A549 (cell line): Measurements from ENCODE around the gene ANKRD29. TPM values are rescaled to one million over a fixed set of nuclear protein-coding genes. Genes with fewer than 3 reads are reported as not detected.

Source experiments
- ATAC-seq, 2 experiments: fragments of 200-7000 bp in 1 of 2; fragments of >200 bp in 1 of 2; cut with Nextera tagmentation in 1 of 2; cut with Tn5 transposase in 1 of 2; 3 replicates each; pipeline versions ENCODE4 v1.8.0 to v1.9.1; 2018 to 2020; ENCODE audit warnings: mild to moderate bottlenecking in 1 of 2, moderate library complexity in 1 of 2
- CTCF ChIA-PET: fragments of 300-600 bp; sonication (Branson Sonifier 250); formaldehyde crosslinking; extraction: SDS; loops from one replicate; lab custom pipeline; 2021; ENCODE audit warnings: antibody characterized with exemption, inconsistent platforms; lab: Yijun Ruan, JAX
- POLR2A ChIA-PET: fragments of 350-600 bp; formaldehyde crosslinking; extraction: SDS; loops from one replicate; lab custom pipeline; 2021; ENCODE audit warnings: antibody characterized with exemption, inconsistent platforms; lab: Yijun Ruan, JAX
- DNase-seq, 2 experiments: peaks; one replicate each; pipeline versions ENCODE4 v3.0.0 to v3.0.0-alpha.2; 2011 to 2016; ENCODE audit warnings: low read depth in 1 of 2, low spot score in 1 of 2
- FAIRE-seq: peaks from 2 replicates; lab custom pipeline; 2011; peaks lifted over from hg19 to GRCh38; lab: Jason Lieb, UNC
- H3K27ac ChIP-seq, 2 experiments: fragments of >200 bp; sonication (Bioruptor Twin); formaldehyde crosslinking; 3 replicates each; pipeline ENCODE4 v1.5.1; 2016 to 2017
- H3K4me1 ChIP-seq: fragments of >200 bp; sonication (Bioruptor Twin); formaldehyde crosslinking; 3 replicates; pipeline ENCODE4 v1.6.1; 2016
- H3K4me2 ChIP-seq: fragments of >200 bp; sonication (Bioruptor Twin); formaldehyde crosslinking; 3 replicates; pipeline ENCODE4 v1.6.1; 2016
- H3K4me3 ChIP-seq: fragments of >200 bp; sonication (Bioruptor Twin); formaldehyde crosslinking; 3 replicates; pipeline ENCODE4 v1.5.1; 2016
- H3K9me3 ChIP-seq: fragments of >200 bp; sonication (Bioruptor Twin); formaldehyde crosslinking; 3 replicates; pipeline ENCODE4 v1.6.1; 2016
- CBX2 ChIP-seq: fragments of 200-600 bp; sonication (generic); IDR thresholded peaks from 2 replicates; pipeline ENCODE4 v1.6.1; 2016; ENCODE audit warnings: low read depth, mild to moderate bottlenecking, borderline replicate concordance
- CBX8 ChIP-seq: fragments of 200-600 bp; sonication (generic); IDR thresholded peaks from 2 replicates; pipeline ENCODE4 v1.6.1; 2016
- CHD2 ChIP-seq: fragments of 150-350 bp; IDR thresholded peaks from 2 replicates; pipeline ENCODE4 v1.6.1; 2014; ENCODE audit warnings: low read length; ENCODE audit not compliant: partially characterized antibody
- EHF ChIP-seq: fragments of 250-450 bp; sonication (Bioruptor Pico); IDR thresholded peaks from 2 replicates; pipeline ENCODE4 v1.5.0; 2020; ENCODE audit warnings: mild to moderate bottlenecking
- EHMT2 ChIP-seq: fragments of 200-600 bp; sonication (generic); IDR thresholded peaks from 2 replicates; pipeline ENCODE4 v1.6.1; 2016; ENCODE audit warnings: antibody characterized with exemption, low read depth, mild to moderate bottlenecking, moderate library complexity
- EP300 ChIP-seq, 2 experiments: fragments of >200 bp; sonication (Bioruptor Twin); formaldehyde crosslinking; IDR thresholded peaks; 2 replicates in 1 of 2; 3 replicates in 1 of 2; pipeline ENCODE4 v1.6.1; 2016 to 2017
- FOSL2 ChIP-seq, 2 experiments: fragments of 450-650 bp in 1 of 2; fragments of >200 bp in 1 of 2; sonication (Bioruptor Twin) in 1 of 2; formaldehyde crosslinking; IDR thresholded peaks; 2 replicates each; pipeline versions ENCODE4 v1.5.0 to v1.6.1; 2016 to 2020; ENCODE audit warnings: mild to moderate bottlenecking in 1 of 2, moderate library complexity in 1 of 2
- GATA3 ChIP-seq: IDR thresholded peaks from 2 replicates; pipeline ENCODE4 v1.6.1; 2012; ENCODE audit warnings: borderline replicate concordance
- HEYL ChIP-seq: fragments of 250-450 bp; sonication (Bioruptor Pico); IDR thresholded peaks from 2 replicates; pipeline ENCODE4 v1.8.0; 2021; ENCODE audit warnings: mild to moderate bottlenecking, moderate library complexity
- HOXB5 ChIP-seq: fragments of 250-450 bp; sonication (Bioruptor Pico); IDR thresholded peaks from 2 replicates; pipeline ENCODE4 v1.5.0; 2020; ENCODE audit warnings: mild to moderate bottlenecking, moderate library complexity
- JUNB ChIP-seq: fragments of >200 bp; sonication (Bioruptor Twin); formaldehyde crosslinking; IDR thresholded peaks from 2 replicates; pipeline ENCODE4 v1.6.1; 2016
- MAFK ChIP-seq: fragments of 450-650 bp; IDR thresholded peaks from 2 replicates; pipeline ENCODE4 v1.6.1; 2014; ENCODE audit not compliant: partially characterized antibody
- NFE2L2 ChIP-seq: fragments of 150-350 bp; conservative IDR thresholded peaks from 2 replicates; pipeline ENCODE4 v1.6.1; 2014; ENCODE audit warnings: low read length
- NPAS2 ChIP-seq: fragments of 250-450 bp; sonication (Bioruptor Pico); IDR thresholded peaks from 2 replicates; pipeline ENCODE4 v1.8.0; 2022; ENCODE audit warnings: mild to moderate bottlenecking, moderate library complexity, borderline replicate concordance
- PHF8 ChIP-seq: fragments of 200-600 bp; sonication (generic); IDR thresholded peaks from 2 replicates; pipeline ENCODE4 v1.6.1; 2016; ENCODE audit warnings: low read depth, mild to moderate bottlenecking, antibody characterized with exemption, moderate library complexity, borderline replicate concordance
- POLR2A ChIP-seq: IDR thresholded peaks from 2 replicates; pipeline ENCODE4 v1.6.1; 2012; ENCODE audit warnings: mild to moderate bottlenecking, low read length
- RARB ChIP-seq: fragments of 250-450 bp; sonication (Bioruptor Pico); IDR thresholded peaks from 2 replicates; pipeline ENCODE4 v1.8.0; 2021; ENCODE audit warnings: mild to moderate bottlenecking, moderate library complexity
- RFX5 ChIP-seq: fragments of 450-650 bp; IDR thresholded peaks from 2 replicates; pipeline ENCODE4 v1.7.1; 2014; ENCODE audit warnings: antibody characterized with exemption, mild to moderate bottlenecking, moderate library complexity
- RNF2 ChIP-seq: fragments of 200-600 bp; sonication (generic); IDR thresholded peaks from 2 replicates; pipeline ENCODE4 v1.6.1; 2016; ENCODE audit warnings: low read depth, mild to moderate bottlenecking, antibody characterized with exemption, moderate library complexity, borderline replicate concordance
- TP53 ChIP-seq: fragments of 250-450 bp; sonication (Bioruptor Pico); IDR thresholded peaks from 2 replicates; pipeline ENCODE4 v1.5.0; 2021; ENCODE audit warnings: mild to moderate bottlenecking, moderate library complexity
- ZC3H11A ChIP-seq: fragments of 450-650 bp; IDR thresholded peaks from 2 replicates; pipeline ENCODE4 v1.6.1; 2014; ENCODE audit warnings: antibody characterized with exemption, mild to moderate bottlenecking
- WGBS: methylation state at CpG from one replicate; pipeline ENCODE4 v1.1.6; 2017; ENCODE audit errors: missing lambda C conversion rate; 5-methylcytosine and 5-hydroxymethylcytosine counted together
- polyA plus RNA-seq, 4 experiments: library from polyadenylated mRNA; depleted of rRNA in 3 of 4; stranded (reverse); fragments of >200 nt; fragmentation: RNase III in 1 of 4; extraction: RNeasy Plus Mini Kit Qiagen cat#74134 plus additional on column Dnase treatment in 1 of 4; gene quantifications; 2 replicates in 3 of 4; 3 replicates in 1 of 4; pipeline ENCODE4 v1.2.3, GENCODE V29; 2011 to 2017
- TF ChIP-seq, protein P1 (sequence below): IDR thresholded peaks from 2 replicates; pipeline ENCODE4 v1.6.1; 2012
- TF ChIP-seq, protein P2 (sequence below): IDR thresholded peaks from 2 replicates; pipeline ENCODE4 v1.6.1; 2012; ENCODE audit warnings: low read depth, borderline replicate concordance

Gene ANKRD29
- polyA plus RNA-seq, 2 of the 4 experiments (the other 2 are of a cell fraction) = 12.4 to 25.4 TPM

DNA sequence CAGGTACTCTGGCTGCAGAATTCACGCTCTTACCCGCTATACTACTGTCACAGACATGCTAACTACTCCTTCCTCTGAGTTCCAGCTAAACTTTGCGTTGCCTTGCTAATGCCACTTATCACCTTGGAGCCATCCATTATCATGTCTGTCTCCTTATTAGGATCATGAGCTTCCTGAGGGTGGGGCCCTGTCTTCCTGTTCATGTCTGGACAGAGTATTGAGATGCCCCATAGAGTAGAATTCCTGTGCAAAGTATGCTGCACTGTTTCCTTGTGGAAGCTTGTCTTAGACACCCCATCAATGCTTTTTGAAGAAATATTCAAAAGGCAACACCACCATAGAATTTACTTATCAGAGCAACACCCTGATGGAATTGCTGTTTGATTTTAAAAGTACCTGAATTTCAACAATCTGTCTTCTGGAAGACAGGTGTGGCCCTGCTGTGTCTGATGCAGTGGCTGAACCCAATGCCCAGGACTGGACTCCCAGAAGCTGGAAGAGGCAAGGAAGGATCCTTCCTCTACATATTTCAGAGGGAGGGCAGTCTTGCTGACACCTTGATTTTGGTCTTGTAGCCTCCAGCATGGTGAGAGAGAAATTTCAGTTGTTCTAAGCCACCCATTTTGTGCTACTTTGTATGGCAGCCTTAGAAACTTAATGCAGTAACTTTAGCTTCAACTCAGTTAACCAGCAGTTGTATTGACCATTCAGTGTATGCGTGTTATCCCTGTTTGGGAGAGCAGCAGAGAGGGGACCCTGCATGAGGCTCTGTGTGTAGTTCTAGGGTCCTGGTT, 32.1 kb upstream of the ANKRD29 start:
- ChIA-PET CTCF (interaction anchor here (0.6 to 5.9 kb wide), 7 partner anchors 8 to 317 kb away, joined by 3 to 47 read pairs (median 4); partner anchors contain the start of gene NPC1), POLR2A (interaction anchor here (1.0 kb wide), 1 partner anchor 10 kb away, joined by 3 read pairs; no protein-coding TSS in a partner anchor)
- ATAC-seq (peak; percentile 49 to 52), DNase-seq (no peak), FAIRE-seq (no peak)
- no peak for TF ChIP-seq EP300 (IDR thresholded peaks at IDR 0.05)
- TF ChIP-seq RFX5 = no peak
- no peak for TF ChIP-seq POLR2A
- TF ChIP-seq CBX8 = no peak
- TF ChIP-seq FOSL2 (IDR thresholded peaks at IDR 0.05) = no peak
- TF ChIP-seq FOSL2 (CRISPR knock-in tag; IDR thresholded peaks at IDR 0.05) = no peak
- 75% methylated on average over 4 of the region's 4 CpGs for WGBS
- Histone ChIP-seq H3K27ac (peak overlapping the region; percentile 80 to 88), H3K4me3 (no peak overlapping the region), H3K4me2 (peak overlapping the region; percentile 68), H3K9me3 (0 out of 3 replicates have a peak, but pooled peaks cover 4% of the 10 kb centered on the region), H3K4me1 (peaks cover 56% of the 10 kb centered on the region)

DNA sequence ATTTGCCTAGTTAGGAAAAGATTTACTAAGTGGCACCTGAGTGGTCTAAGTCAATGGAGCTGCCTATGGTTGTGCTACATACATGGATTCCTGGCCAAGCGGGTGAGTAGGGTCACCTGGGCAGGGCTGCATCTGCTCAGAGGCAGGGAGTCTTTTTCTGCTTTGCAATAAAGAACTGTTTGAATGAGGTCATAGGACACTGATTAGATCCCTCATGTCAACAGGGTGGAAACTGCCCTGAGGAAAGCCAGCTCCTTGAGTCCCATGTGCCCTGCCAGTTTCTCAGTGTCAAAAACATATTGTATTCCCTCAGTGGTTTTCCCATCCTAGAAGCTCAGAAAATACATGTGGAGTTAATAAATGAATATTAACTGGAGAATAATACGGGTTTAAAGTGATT, 31.1 kb upstream of the ANKRD29 start:
- Histone ChIP-seq H3K4me1 (peaks cover 48% of the 10 kb centered on the region), H3K4me3 (no peak overlapping the region)
- no peak for ATAC-seq
- CTCF ChIA-PET = interaction anchor here (1.1 to 5.9 kb wide), 2 partner anchors 9 to 316 kb away, joined by 4 to 47 read pairs; no protein-coding TSS in a partner anchor
- TF ChIP-seq NPAS2 (CRISPR knock-in tag) = no peak
- TF ChIP-seq RARB = no peak
- TF ChIP-seq, all 56 proteins: peak for 0
- POLR2A ChIA-PET = no interaction called here
- H3K27ac ChIP-seq = peak overlapping the region; percentile 80 to 88; a peak in 5 of 6 replicates
- WGBS = 93% methylated on average over 2 of the region's 2 CpGs
- H3K4me2 ChIP-seq = peak overlapping the region; percentile 34; the same call in 2 of the 3 replicates
- H3K9me3 ChIP-seq = 0 out of 3 replicates have a peak, but pooled peaks cover 4% of the 10 kb centered on the region
- DNase-seq (no peak), FAIRE-seq (no peak)

DNA sequence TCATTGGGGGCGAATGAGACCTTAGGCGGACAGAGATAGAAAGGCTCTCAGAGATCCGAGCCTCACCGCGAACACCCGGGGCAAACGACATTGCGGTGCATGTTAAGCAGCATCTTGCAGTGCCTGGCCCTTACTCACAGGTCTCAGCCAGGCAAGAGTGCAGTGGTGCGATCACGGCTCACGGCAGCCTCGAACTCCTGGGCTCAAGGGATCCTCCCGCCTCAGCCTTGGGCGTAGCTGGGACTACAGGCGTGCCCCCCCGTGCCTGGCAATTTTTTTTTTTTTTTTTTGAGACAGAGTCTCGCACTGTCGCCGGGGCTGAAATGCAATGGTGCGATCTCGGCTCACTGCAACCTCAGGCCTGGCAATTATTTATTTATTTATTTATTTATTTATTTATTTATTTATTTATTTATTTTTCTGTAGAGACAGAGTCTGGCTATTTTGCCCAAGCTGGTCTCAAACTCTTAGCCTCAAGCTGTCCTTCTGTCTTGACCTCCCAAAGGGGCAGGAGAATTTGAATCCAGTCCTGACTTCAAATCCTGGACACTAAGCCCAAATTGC, 27.9 kb upstream of the ANKRD29 start:
- 36% methylated on average over 12 of the region's 21 CpGs for WGBS
- Histone ChIP-seq H3K4me3 (peak overlapping the region; percentile 67), H3K4me1 (peaks cover 39% of the 10 kb centered on the region), H3K27ac (peak overlapping the region; percentile 84 to 97), H3K9me3 (0 out of 3 replicates have a peak, but pooled peaks cover under 1% of the 10 kb centered on the region), H3K4me2 (peak overlapping the region; percentile 88)
- ChIA-PET POLR2A (no interaction called here), CTCF (interaction anchor here (0.8 to 5.9 kb wide), 3 partner anchors 13 to 100 kb away, joined by 3 to 47 read pairs (median 6); no protein-coding TSS in a partner anchor)
- FAIRE-seq = no peak
- ATAC-seq = peak; percentile 22 to 46; a peak in 4 of 6 replicates
- TF ChIP-seq ZC3H11A (peak; percentile 98), CBX2 (no peak), PHF8 (no peak), JUNB (no peak)
- TF ChIP-seq, protein P1, sequence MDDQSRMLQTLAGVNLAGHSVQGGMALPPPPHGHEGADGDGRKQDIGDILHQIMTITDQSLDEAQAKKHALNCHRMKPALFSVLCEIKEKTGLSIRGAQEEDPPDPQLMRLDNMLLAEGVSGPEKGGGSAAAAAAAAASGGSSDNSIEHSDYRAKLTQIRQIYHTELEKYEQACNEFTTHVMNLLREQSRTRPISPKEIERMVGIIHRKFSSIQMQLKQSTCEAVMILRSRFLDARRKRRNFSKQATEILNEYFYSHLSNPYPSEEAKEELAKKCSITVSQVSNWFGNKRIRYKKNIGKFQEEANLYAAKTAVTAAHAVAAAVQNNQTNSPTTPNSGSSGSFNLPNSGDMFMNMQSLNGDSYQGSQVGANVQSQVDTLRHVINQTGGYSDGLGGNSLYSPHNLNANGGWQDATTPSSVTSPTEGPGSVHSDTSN = no peak
- peak in 1 of 2 experiments; percentile 52 for DNase-seq

DNA sequence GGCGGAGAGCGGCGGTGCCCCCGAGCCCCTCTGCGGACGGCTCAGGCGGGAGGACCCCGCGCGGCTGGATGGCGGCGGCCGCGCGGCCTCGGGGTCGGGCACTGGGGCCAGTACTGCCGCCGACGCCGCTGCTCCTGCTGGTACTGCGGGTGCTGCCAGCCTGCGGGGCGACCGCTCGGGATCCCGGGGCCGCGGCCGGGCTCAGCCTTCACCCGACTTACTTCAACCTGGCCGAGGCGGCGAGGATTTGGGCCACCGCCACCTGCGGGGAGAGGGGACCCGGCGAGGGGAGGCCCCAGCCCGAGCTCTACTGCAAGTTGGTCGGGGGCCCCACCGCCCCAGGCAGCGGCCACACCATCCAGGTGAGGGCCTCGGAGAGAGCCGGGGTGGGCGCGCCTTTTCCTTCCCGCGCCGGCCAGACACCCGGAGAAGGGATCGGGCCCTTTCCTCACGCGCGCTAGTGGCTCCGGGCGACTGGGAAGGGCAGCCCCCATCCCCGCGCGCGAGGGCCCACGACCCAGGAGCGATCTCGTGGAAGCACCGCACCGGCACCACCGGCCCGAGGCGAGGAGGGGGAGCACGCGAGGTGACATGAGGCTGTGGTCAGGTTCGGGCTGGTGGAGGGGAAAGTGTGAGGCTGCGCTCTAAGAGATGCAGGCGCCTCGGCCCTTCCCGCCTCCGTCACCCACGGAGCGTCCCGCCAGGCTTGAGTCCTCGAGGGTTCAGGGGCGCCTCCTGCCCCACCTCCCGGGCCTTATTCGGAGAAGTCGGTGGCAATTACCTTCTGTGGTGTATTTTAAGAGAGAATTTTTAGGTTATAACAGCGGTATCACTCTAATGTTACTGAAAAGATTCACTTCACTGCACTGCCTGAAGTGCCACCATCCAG, 27.1 kb upstream of the ANKRD29 start:
- Histone ChIP-seq H3K4me1 (peaks cover 36% of the 10 kb centered on the region), H3K4me3 (peak overlapping the region; percentile 67), H3K4me2 (peak overlapping the region; percentile 88), H3K9me3 (no peaks in the 10 kb centered on the region), H3K27ac (peak overlapping the region; percentile 84 to 97)
- ATAC-seq (peak; percentile 68 to 76), FAIRE-seq (no peak), DNase-seq (peak; percentile 17 to 42)
- ChIA-PET CTCF (interaction anchor here (0.6 to 5.9 kb wide), 9 partner anchors 9 to 99 kb away, joined by 3 to 47 read pairs (median 3); no protein-coding TSS in a partner anchor), POLR2A (no interaction called here)
- whole genome bisulfite sequencing = 5% methylated on average over 15 of the region's 85 CpGs
- TF ChIP-seq, protein P2, sequence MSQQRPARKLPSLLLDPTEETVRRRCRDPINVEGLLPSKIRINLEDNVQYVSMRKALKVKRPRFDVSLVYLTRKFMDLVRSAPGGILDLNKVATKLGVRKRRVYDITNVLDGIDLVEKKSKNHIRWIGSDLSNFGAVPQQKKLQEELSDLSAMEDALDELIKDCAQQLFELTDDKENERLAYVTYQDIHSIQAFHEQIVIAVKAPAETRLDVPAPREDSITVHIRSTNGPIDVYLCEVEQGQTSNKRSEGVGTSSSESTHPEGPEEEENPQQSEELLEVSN = peak; percentile 88
- TF ChIP-seq RNF2 (peak; percentile 62; the same call in 1 of the 2 replicates), HOXB5 (CRISPR knock-in tag) (no peak), MAFK (no peak), HEYL (no peak), EHF (no peak), EHMT2 (no peak), TP53 (CRISPR knock-in tag) (no peak), FOSL2 (IDR thresholded peaks at IDR 0.05) (no peak), FOSL2 (CRISPR knock-in tag; IDR thresholded peaks at IDR 0.05) (no peak), CBX2 (no peak), NFE2L2 (no peak), CHD2 (no peak), ZC3H11A (no peak), GATA3 (no peak), POLR2A (no peak), NPAS2 (CRISPR knock-in tag) (no peak)
- TF ChIP-seq, protein P1 = no peak
